Measurements from ENCODE around the gene INSM1. TPM values are rescaled to one million over a fixed set of nuclear protein-coding genes. Genes with fewer than 3 reads are reported as not detected.

Gene INSM1
- polyA plus RNA-seq, 1 donor (not counting 4 experiments of a cell fraction or from before 2014, with no cell fraction given): not detected

- no peak overlapping the region for H3K4me3 ChIP-seq (ENCODE audit: control insufficient read depth in 2 of 3, extremely low read depth in 1 of 3, insufficient read depth in 2 of 3, low read depth in 1 of 3, low read length in 3 of 3)
- no peaks in the 10 kb centered on the region for H3K27me3 ChIP-seq (ENCODE audit: control insufficient read depth, extremely low read depth, insufficient read depth, low read length)
- no peaks in the 10 kb centered on the region for H3K79me2 ChIP-seq (ENCODE audit: control insufficient read depth, insufficient read depth, low read length)
- no peaks in the 10 kb centered on the region for H3K4me1 ChIP-seq (ENCODE audit: control insufficient read depth, extremely low read depth, insufficient read depth, low read length)
- TF ChIP-seq CTCF (optimal IDR thresholded peaks at IDR 0.05 in 1 of 3, IDR thresholded peaks at IDR 0.05 in 1 of 3, conservative IDR thresholded peaks at IDR 0.05 in 1 of 3; ENCODE audit: extremely low read depth in 1 of 3, insufficient read depth in 2 of 3, low read length in 3 of 3) (no peak), EZH2 (IDR thresholded peaks at IDR 0.05; ENCODE audit: low read length) (no peak)
- no peak overlapping the region for H3K27ac ChIP-seq (ENCODE audit: control insufficient read depth, insufficient read depth, low read length)
- H4K20me1 ChIP-seq (ENCODE audit: control insufficient read depth, extremely low read depth, insufficient read depth, low read length): no peaks in the 10 kb centered on the region
- no peak overlapping the region for H3K9ac ChIP-seq (ENCODE audit: control insufficient read depth, extremely low read depth, insufficient read depth, low read length)
- no peaks in the 10 kb centered on the region for H3K36me3 ChIP-seq (ENCODE audit: control insufficient read depth in 2 of 2, extremely low read depth in 1 of 2, insufficient read depth in 2 of 2, low read length in 2 of 2)
- no peak for DNase-seq (ENCODE audit: low read depth, low spot score)
- no peak for FAIRE-seq
- no peaks in the 10 kb centered on the region for H3K9me1 ChIP-seq (ENCODE audit: control insufficient read depth, extremely low read depth, insufficient read depth, low read length)
- no peaks in the 10 kb centered on the region for H3K9me3 ChIP-seq (ENCODE audit: control insufficient read depth, low read depth, low read length)
- no peak overlapping the region for H3K4me2 ChIP-seq (ENCODE audit: control insufficient read depth, extremely low read depth, insufficient read depth, low read depth, low read length)
- H2AFZ ChIP-seq (ENCODE audit: control insufficient read depth, low read length): no peak overlapping the region
- dilution Hi-C loops (cut with MboI; ENCODE audit: extremely low pct_ligation_motif_present, low sequenced_read_pairs): no loop called here
Observed at GRCh38 chr20:20391766-20392165, 23.9 kb downstream of the INSM1 start.

GRCh38 chr20:20393207-20394120 lies 25.6 kb downstream of the INSM1 start:
- DNase-seq (ENCODE audit: low read depth, low spot score) (no peak), FAIRE-seq (no peak)
- no peaks in the 10 kb centered on the region for H3K79me2 ChIP-seq (ENCODE audit: control insufficient read depth, insufficient read depth, low read length)
- no peak overlapping the region for H3K27ac ChIP-seq (ENCODE audit: control insufficient read depth, insufficient read depth, low read length)
- no peak overlapping the region for H3K4me3 ChIP-seq (ENCODE audit: control insufficient read depth in 2 of 3, extremely low read depth in 1 of 3, insufficient read depth in 2 of 3, low read depth in 1 of 3, low read length in 3 of 3)
- no peaks in the 10 kb centered on the region for H3K4me1 ChIP-seq (ENCODE audit: control insufficient read depth, extremely low read depth, insufficient read depth, low read length)
- H3K9ac ChIP-seq (ENCODE audit: control insufficient read depth, extremely low read depth, insufficient read depth, low read length): no peak overlapping the region
- H3K9me3 ChIP-seq (ENCODE audit: control insufficient read depth, low read depth, low read length): no peaks in the 10 kb centered on the region
- no peak overlapping the region for H3K4me2 ChIP-seq (ENCODE audit: control insufficient read depth, extremely low read depth, insufficient read depth, low read depth, low read length)
- no peaks in the 10 kb centered on the region for H4K20me1 ChIP-seq (ENCODE audit: control insufficient read depth, extremely low read depth, insufficient read depth, low read length)
- H2AFZ ChIP-seq (ENCODE audit: control insufficient read depth, low read length): no peak overlapping the region
- dilution Hi-C loops (cut with MboI; ENCODE audit: extremely low pct_ligation_motif_present, low sequenced_read_pairs): no loop called here
- no peaks in the 10 kb centered on the region for H3K27me3 ChIP-seq (ENCODE audit: control insufficient read depth, extremely low read depth, insufficient read depth, low read length)
- H3K9me1 ChIP-seq (ENCODE audit: control insufficient read depth, extremely low read depth, insufficient read depth, low read length): no peaks in the 10 kb centered on the region
- TF ChIP-seq CTCF (optimal IDR thresholded peaks at IDR 0.05 in 1 of 3, IDR thresholded peaks at IDR 0.05 in 1 of 3, conservative IDR thresholded peaks at IDR 0.05 in 1 of 3; ENCODE audit: extremely low read depth in 1 of 3, insufficient read depth in 2 of 3, low read length in 3 of 3): no peak
- TF ChIP-seq EZH2 (IDR thresholded peaks at IDR 0.05; ENCODE audit: low read length): no peak
- no peaks in the 10 kb centered on the region for H3K36me3 ChIP-seq (ENCODE audit: control insufficient read depth in 2 of 2, extremely low read depth in 1 of 2, insufficient read depth in 2 of 2, low read length in 2 of 2)
